CD4-positive, alpha-beta T cell treated with Interleukin-15 for 1 hour (primary cell): ENCODE results near the gene ITPK1.

Source experiments
- DNase-seq: peaks from one replicate; pipeline ENCODE4 v3.0.0-alpha.2; 2020

The ITPK1 gene

GRCh38 chr14:93023039-93023438 is 92.7 kb downstream of the ITPK1 start:
- DNase-seq: no peak

GRCh38 chr14:93019970-93020369 is 95.8 kb downstream of the ITPK1 start:
- DNase-seq: no peak

GRCh38 chr14:93019367-93019843 is 96.3 kb downstream of the ITPK1 start:
- no peak for DNase-seq

GRCh38 chr14:93018366-93018765 is 97.4 kb downstream of the ITPK1 start:
- DNase-seq: no peak

GRCh38 chr14:93017898-93018297 is 97.8 kb downstream of the ITPK1 start:
- DNase-seq: no peak

- no peak for DNase-seq
Measured at GRCh38 chr14:93017301-93017797, 98.4 kb downstream of the ITPK1 start.

GRCh38 chr14:93016275-93016845 is 99.4 kb downstream of the ITPK1 start:
- DNase-seq: no peak

- DNase-seq: no peak
Measured at GRCh38 chr14:93015505-93015904, 100.2 kb downstream of the ITPK1 start.

GRCh38 chr14:93015064-93015463 is 100.7 kb downstream of the ITPK1 start:
- no peak for DNase-seq

GRCh38 chr14:93014058-93015023 is 101.4 kb downstream of the ITPK1 start:
- no peak for DNase-seq

- DNase-seq: no peak
Measured at GRCh38 chr14:93012951-93013719, 102.6 kb downstream of the ITPK1 start.

GRCh38 chr14:93012506-93012905 is 103.2 kb downstream of the ITPK1 start:
- no peak for DNase-seq

GRCh38 chr14:93011650-93012325 is 103.9 kb downstream of the ITPK1 start:
- no peak for DNase-seq

- no peak for DNase-seq
Measured at GRCh38 chr14:93011141-93011529, 104.6 kb downstream of the ITPK1 start.

- DNase-seq: no peak
Measured at GRCh38 chr14:93010522-93011140, 105.1 kb downstream of the ITPK1 start.

GRCh38 chr14:93010130-93010499 is 105.6 kb downstream of the ITPK1 start:
- DNase-seq: no peak

- no peak for DNase-seq
Measured at GRCh38 chr14:93009471-93010129, 106.1 kb downstream of the ITPK1 start.

- DNase-seq: no peak
Measured at GRCh38 chr14:93008381-93008780, 107.3 kb downstream of the ITPK1 start.

GRCh38 chr14:93007225-93007997 is 108.3 kb downstream of the ITPK1 start:
- DNase-seq: peak; percentile 49

- DNase-seq: no peak
Measured at GRCh38 chr14:93006567-93007051, 109.1 kb downstream of the ITPK1 start.

GRCh38 chr14:93005838-93006237 is 109.9 kb downstream of the ITPK1 start:
- no peak for DNase-seq
